Stimulated activated CD4-positive, alpha-beta T cell treated with anti-CD3 and anti-CD28 coated beads, Interleukin-1b, Interleukin-23, amount 100 ng/mL, for 24 hours (primary cell): Measurements from ENCODE around the gene PTAFR.
A peak's percentile ranks its signal among the peaks of the same experiment; 100 is the strongest.

ENCODE experiments used
- DNase-seq, 4 experiments: peaks; one replicate each; pipeline ENCODE4 v3.0.0-alpha.2; 2020; ENCODE audit warnings: low read depth in 4 of 4, low spot score in 1 of 4

The PTAFR gene

DNA sequence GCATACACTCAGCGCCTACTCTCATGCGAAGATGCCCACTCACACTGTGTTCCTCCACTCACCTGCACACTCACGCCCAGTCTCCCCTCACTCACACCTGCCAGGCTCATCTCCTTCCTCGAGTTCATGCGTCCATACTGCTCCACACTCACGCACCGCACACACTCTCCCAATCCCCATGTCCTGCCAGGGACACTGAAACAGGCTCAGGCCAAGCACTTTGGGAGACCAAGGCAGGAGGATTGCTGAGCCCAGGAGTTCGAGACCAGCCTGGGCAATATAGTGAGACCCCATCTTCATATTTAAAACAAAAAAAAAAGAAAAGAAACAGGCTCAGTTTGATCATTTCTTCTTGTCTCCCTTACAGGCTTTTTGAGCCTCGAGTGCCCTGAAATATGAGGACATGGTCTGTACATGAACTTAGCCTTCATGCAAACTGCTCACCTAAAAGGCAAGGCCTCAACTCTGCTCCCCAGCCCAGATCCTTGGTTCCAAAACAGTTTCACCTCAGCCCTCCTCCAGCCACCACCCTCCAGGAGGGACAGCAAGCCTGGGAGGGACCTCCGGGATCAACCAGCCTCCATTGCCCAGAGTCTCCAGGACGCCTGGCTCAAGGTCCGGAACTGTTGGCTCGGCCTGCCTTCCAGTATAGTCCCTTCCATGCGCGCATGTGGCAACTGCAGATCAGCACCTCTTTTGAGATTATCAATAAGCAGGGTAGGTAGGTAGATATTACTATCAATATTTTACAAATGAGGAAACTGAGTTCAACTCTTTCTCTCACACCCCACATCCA lies 2.4 kb upstream of the PTAFR start:
- DNase-seq = no peak

DNA sequence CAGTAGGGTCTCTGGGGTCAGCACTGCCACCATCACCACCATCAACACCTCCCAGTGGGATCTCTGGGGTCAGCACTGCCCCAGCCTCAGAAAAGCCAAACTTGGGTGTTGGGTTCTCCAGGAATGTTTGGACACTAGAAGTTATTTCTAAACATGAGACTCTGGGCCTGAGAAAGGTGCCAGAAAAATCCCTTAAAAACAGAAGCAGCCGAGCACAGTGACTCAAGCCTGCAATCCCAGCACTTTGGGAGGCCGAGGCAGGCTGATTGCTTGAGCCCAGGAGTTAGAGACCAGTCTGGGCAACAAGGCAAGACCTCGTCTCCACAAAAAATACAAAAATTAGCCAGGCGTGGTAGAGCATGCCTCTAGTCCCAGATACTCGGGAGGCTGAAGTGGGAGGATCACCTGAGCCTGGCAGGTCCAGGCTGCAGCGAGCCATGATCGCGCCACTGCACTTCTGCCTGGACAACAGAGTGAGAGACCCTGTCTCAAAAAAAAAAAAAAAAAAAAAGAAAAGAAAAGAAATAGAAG lies 470 bp downstream of the PTAFR start:
- no peak for DNase-seq

DNA sequence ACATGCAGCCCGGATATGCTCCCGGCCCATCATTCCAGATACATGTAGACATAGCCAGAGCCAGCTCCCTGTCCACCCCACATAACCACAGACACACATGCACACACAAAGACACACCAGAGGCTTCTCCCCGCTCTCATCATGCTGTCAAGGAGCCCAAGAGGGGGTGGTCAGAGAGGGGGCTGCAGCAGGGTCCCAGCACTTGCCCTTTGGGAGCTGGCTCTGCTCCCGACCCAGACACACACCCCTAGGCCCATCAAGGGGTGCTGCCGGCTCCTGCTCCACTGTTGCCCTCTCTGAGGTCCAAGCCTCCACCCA lies 2.6 kb downstream of the PTAFR start:
- no peak for DNase-seq

DNA sequence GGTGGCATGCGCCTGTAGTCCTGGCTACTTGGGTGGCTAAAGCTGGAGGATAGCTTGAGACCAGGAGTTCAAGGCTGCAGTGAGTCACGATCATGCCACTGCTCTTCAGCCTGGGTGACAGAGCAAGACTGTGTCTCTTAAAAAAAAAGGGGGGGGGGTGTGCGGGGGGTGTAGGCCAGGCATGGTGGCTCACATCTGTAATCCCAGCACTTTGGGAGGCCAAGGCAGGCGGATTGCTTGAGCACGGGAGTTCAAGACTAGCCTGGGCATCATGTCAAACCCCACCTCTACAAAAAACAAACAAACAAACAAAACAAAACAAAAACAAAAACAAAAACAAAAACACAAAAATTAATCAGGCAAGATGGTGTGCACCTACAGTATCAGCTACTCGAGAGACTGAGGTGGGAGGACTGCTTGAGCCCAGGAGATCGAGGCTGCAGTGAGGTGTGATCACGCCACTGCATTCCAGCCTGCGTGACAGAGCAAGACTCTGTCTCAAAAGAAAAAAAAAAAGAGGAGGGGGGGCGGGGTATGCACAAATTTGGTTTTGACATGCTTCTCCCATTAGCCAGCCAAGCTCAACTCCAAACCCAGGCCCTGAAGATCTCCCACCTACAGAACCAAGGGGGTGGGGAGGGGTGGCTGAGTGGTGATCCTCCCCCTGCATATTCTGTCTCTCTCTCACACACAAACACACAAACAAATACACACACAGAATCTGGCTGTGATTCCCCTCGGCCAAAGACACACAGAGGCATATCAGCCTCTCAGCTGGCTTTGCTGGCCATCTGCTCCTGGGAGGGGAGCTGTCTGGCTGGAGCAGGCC lies 3.1 kb downstream of the PTAFR start:
- no peak for DNase-seq

DNA sequence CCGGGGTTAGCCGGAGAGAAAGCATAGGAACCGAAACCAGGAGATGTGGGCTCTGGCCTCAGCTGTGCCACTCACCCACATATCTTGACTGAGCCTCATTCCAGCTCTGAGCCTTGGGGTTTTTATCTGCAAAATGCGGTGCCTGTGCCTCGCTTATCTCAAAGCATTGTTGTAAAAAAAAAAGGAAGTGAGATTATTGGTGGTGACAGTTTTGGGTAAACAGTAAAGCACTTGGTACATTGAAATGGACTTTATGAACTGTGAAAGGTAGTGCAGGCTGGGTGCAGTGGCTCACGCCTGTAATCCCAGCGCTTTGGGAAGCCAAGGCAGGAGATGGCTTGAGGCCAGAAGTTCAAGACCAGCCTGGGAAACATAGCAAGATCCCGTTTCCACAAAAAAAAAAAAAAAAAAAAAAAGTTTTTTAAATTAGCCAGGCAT lies 3.8 kb downstream of the PTAFR start:
- peak in 1 of 4 experiments; percentile 11 for DNase-seq

DNA sequence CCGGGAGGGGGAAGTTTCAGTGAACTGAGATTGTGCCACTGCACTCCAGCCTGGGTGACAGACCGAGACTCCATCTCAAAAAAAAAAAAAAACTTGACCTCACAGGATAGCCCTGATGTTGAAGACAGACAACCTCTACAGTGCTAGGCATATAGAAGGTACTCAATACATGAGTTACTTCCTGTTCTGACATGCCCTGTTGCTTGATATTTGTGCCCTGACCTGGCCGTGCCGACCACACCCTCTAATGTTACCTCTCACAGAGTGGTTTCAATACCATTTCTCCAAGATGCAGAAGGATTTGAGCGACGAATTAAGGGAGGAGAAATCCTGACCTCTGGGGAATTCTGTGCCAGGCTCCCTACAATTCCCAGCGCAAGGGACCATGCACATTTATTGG lies 5.2 kb downstream of the PTAFR start:
- DNase-seq = no peak

DNA sequence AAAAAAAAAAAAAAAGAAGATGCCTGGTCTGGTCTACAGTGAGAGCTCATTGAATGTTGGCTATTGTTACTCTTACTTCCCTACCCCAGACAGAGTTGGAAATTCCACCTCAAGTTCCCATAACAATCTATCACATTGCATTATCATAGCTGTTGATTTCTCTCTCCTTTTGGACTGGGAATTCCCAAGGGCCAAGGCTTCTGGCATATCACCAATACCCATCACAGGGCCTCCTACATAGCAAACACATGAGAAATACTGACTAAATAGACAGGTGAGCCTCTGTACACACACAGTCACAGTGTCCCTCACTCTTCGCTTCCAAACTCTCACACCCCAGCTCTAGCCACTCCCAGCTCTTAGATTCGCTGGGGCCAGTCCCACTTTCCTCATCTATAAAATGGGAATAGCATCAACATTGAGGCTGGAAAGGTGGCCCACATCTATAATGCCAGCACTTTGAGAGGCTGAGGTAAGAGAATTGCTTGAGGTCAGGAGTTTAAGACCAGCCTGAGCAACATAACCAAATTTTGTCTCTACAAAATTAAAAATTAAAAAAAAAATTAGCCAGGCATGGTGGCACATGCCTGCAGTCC lies 6.4 kb downstream of the PTAFR start:
- DNase-seq = no peak

DNA sequence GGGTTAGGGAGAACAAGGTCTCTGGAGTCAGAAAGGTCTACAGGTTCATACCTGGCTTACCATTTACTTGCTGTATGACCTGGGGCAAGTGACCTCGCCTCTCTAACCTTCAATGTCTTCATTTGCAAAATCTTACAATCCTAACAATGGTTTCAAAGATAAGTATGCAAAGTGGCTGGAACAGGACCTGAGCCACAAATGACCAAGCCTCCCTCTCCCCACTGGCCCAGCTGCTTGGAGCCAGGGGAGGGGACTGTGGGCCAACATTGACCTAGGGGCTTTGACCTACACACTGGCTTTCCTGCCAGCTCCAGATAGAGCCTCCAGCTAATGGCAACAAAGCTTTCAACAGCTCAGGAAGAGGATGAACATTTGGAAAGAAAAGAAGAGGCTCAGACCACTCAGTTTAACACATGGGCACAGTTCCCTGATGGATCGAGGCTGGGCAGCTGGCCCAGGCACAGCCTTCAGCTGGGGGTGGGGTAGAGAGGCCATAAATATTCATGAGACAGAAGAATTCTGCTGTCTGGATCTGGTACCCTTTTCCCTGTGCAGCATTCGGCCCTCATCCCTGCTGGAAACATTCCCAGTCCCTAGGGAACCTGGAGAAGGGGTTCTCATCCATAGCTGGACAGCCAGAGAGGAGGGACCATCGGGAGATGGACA lies 12.9 kb downstream of the PTAFR start:
- DNase-seq = no peak

DNA sequence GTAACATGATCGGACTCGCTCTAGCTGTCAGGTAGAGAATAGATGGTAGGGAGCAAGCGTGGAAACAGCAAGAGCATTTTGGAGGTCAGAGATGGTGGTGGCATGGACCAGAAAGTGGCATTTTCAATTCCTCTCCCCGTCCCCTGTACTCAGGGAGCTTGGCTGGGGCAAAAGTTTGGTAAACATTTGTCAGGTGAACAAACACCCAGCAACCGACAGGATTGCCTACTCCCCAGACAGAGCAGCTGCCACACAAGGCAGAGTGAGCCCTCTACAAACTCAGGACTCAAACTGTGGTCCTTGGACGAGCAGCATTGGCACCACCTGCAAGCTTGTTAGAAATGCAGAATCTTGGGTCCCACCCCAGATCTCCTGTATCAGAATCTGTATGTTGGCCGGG lies 14.3 kb downstream of the PTAFR start:
- DNase-seq = no peak

DNA sequence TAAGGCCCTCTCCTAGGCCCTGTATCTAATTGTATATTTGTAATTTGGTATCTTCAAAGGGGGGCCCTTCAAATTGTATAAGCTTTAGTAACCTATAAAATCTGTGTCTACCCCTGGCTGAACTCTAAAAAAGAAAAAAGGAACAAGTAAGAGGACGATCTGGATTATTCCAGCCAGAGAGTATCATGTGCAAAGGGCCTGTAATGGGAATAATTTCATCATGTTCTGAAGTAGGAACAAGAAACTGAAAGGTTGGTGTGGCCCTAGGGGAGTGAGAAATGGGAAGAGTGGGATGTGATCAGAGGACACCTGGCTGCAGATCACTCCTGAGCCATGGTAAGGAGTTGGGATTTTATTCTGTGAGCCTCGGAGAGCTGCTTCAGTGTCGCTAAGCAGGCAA lies 14.7 kb downstream of the PTAFR start:
- no peak for DNase-seq

DNA sequence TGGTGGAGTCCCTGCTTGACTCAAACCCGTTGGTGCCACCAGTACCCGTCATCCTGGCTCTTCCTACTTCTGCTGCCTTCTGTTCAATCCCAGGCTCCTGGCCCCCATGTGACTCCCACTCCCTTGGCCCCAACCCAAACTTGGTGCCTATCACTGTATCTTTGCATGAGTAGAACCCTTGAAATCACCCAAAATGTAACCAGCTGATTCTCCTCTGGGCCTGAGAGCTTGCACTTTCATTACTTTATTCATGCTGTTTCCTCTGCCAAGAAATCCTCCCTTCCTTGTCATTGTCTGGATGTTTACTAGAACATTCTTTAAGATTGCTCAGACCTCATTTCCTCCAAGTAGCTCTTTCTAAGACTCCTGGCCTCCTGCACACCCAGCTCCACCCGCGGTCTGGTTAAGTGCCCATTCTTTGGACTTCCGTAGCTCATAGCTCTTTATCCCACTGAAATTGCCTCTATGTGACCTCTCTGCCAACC lies 15.7 kb downstream of the PTAFR start:
- DNase-seq = no peak

DNA sequence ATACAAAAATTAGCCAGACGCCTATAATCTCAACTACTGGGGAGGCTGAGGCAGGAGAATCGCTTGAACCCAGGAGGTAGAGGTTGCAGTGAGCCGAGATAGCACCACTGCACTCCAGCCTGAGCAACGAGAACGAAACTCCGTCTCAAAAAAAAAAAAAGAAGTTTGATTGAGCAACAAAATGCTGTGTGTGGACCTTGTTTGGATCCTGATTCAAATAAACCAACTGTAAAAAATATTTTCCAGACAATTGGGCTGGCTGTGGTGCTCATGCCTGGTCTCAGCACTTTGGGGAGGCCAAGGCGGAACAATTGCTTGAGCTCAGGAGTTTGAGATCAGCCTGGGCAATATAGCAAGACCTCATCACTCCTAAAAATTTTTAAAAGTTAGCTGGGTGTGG lies 16.8 kb downstream of the PTAFR start:
- DNase-seq = no peak

DNA sequence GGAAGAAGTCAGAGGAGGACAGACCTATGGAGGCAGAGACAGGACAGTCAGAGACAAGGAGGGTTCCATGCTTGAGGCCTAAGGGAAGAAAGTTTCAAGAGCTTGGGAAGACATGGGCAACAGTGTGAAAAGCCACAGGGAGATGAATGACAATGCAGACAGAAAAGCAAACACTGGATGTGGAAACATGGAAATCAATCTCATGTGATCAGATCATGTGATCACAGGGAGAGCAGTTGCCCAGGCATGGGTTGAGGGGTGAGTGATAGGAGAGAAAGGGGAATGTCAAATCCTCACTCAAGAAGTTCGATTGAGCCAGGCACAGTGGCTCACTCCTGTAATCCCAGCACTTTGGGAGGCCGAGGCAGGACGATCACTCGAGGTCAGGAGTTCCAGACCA lies 17.2 kb downstream of the PTAFR start:
- no peak for DNase-seq

DNA sequence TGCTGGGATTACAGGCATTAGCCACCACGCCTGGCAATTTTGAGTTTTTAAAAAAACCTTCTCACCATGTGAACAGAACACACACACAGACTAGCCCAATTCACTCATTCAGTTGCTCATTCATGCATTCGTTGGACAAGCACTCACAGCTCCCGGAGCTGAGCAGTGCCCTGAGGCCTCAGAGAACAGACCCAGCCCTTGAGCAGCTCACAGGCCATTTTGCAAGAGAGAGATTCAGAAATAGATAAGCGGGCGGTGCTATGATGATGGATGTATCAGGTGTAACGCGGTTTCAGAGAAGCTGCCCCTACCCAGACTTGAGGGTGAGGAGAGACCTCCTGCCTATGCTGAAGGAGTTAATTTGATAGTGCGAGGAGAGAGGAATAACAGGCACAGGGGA lies 18.6 kb downstream of the PTAFR start:
- no peak for DNase-seq

DNA sequence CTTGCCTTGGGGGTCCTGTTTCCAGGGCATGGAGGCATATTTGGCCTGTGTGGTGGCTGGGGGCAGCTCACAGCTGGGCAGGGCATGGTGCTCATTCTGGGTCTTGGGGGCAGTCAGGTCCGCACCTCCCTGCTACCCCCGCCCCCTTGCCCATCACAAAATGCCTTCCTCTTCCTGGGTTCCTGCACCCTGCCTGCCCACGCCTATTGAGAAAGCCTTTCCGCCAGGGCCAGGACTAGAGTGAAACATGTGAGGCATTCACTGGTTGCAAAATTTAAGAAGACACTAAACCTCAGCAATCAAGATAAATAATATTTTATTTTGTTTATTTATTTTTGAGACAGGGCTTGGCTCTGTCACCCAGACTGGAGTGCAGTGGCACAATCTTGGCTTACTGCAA lies 19.7 kb downstream of the PTAFR start:
- no peak for DNase-seq

DNA sequence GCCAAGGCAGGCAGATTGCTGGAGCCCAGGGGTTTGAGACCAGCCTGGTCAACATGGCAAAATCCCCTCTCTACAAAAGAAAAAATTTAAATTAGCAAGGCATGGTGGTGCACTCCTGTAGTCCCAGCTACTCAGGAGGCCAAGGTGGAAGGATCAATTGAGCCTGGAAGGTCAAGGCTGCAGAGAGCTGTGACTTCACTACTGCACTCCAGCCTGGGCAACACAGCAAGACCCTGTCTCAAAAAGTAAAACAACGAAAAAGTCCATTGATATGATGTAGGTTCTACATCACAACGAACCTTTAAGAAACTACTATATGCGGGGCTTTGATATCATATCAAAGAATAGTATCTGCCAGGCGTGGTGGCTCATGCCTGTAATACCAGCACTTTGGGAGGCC lies 20.9 kb downstream of the PTAFR start:
- DNase-seq = no peak

DNA sequence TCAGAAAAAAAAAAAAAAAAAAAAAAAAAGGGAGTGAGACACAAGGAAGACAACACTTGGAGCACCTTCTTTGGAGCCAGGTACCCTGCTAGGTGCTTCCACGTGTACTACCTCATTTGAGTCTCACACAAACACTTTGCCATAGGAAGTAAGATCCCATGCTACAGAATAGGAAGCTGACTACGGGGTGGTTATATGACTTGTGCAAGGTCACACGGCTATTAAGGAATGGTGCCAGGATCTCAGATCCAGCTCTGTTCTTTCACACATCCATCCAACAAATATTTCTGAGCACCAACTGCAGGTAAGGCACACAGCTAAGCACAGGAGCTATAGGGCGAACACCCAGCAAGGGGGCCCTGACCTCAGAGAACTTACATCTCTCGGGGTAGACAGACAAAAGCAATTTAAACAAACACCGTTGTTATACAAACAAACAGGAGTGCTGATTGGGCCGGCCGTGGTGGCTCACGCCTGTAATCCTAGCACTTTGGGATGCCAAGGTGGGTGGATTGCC lies 22.4 kb downstream of the PTAFR start:
- DNase-seq = no peak

DNA sequence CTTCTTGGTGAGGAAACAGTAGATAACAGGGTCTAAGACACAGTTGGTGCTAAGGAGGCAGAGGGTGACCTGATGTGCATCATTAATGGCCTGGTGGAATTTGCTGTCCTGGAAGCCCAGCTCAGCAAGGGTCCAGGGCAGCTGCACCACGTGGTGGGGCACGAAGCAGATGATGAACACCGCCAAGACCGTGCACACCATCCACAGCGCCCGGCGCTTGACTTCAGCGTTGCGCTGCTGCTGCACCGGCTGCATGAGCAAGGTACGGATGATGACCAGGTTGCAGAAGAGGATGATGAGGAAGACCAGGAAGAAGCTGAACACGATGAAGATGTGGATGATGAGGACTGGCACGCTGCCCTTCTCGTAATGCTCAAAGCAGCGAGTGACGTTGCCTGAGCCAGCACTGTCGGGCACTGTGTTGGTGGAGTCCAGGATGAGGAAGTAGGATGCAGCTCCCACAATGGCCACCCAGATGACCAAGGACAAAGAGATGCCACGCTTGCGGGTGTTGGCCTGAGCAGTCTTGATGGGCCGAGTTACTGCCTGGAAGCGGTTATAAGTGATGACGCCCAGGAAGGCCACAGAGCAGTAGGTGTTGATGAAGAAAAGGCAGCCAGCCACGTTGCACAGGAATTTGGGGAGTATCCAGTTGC lies 26.2 kb downstream of the PTAFR start:
- DNase-seq = no peak

DNA sequence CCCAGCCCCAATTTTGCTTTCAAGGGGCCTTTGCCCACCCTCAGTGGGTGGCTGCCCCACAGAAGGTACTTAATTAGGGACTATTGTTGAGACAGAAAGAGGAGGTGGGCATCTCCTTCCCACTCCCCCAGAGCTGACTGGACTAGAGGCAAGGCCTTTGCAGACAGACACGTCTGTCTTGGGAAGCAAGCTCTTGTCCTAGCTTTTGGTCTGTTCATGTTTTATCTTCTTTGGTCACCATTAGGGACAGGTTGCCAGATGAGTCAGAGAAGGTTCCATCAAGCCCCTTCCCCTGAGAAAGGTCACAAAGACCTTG lies 27.7 kb downstream of the PTAFR start:
- DNase-seq = no peak

DNA sequence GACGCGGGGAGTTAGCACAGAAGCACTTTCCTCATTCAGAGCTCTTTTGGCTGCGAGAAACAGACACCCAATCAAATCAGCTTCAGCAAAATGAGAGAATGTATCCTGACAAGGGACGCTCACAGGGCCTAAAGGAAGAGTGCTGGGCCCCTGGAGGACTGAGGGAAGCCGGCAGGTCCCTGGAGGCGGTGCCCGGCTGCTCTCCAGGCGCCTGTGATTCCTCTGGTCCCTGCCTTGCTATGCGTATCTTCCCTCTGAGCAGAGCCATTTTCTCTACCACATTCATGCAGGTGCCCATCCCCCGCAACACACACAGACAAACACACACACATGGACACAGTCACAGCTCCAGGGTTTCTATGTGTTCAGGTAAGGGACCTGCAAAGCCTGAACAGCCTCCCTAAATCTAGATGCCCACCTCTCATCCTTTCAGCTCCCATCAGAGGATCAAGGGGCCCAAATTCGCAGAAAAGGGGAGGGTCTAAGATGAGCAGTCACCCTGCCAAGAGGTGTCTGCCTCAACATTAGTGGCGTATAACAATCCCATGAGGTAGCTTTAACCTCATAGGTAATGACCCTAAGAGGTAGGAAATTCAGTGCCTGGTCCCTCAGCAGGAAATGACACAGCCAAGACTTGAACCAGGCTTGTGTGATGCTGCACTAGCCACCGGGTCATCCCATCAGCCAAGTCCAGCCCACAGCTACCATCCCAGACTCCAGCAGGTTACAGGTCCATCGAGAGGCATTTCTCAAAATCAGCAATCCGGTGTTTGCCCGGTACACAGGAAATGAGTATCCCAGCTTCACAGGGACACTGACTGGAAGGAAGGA lies 29.0 kb downstream of the PTAFR start:
- no peak for DNase-seq
